Measurements from ENCODE around the gene GREM2.

DNA sequence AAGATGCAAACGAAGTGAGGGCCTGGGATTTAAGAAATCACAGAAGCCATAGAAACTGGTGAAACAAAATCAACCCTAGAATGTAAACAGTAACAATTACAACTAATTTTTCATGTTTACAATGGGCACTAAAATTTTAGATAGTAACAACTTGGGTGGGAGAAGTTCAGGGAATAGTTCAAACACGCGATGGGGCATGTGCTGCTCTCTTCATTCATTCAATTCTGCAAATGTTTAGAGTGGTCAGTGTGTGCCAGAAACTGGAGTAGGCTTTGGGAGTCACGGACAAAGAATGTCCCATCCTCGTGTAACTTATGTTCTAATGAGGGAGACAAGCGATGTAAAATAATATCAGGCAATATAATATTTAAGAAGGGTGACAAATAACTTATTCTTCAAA lies 133.4 kb downstream of the GREM2 start:
- TF ChIP-seq POLR2A (IDR thresholded peaks at IDR 0.05): no peak
- TF ChIP-seq, protein P1, sequence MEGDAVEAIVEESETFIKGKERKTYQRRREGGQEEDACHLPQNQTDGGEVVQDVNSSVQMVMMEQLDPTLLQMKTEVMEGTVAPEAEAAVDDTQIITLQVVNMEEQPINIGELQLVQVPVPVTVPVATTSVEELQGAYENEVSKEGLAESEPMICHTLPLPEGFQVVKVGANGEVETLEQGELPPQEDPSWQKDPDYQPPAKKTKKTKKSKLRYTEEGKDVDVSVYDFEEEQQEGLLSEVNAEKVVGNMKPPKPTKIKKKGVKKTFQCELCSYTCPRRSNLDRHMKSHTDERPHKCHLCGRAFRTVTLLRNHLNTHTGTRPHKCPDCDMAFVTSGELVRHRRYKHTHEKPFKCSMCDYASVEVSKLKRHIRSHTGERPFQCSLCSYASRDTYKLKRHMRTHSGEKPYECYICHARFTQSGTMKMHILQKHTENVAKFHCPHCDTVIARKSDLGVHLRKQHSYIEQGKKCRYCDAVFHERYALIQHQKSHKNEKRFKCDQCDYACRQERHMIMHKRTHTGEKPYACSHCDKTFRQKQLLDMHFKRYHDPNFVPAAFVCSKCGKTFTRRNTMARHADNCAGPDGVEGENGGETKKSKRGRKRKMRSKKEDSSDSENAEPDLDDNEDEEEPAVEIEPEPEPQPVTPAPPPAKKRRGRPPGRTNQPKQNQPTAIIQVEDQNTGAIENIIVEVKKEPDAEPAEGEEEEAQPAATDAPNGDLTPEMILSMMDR (IDR thresholded peaks at IDR 0.05): no peak
